GM19240 (cell line): ENCODE results near the gene SORCS2.

Experiments used
- DNase-seq: peaks from one replicate; pipeline ENCODE4 v3.0.0; 2011; ENCODE audit warnings: low spot score; ENCODE audit not compliant: insufficient read length

SORCS2 gene

DNA sequence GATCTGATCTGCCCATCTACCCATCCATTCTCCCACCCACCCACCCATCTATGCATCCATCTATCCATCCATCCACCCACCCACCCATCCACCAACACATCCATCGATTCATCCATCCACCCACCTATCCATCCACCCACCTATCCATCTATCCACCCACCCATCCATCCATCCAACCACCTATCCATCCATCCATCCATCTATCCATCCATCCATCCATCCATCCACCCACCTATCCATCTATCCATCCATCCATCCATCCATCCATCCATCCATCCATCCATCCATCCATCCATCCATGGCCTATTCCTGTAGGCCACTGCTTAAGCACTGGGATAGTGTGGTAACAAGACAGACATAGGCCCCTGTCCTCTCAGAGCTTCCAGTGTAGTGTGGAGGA is 69.8 kb downstream of the SORCS2 start:
- DNase-seq: no peak

DNA sequence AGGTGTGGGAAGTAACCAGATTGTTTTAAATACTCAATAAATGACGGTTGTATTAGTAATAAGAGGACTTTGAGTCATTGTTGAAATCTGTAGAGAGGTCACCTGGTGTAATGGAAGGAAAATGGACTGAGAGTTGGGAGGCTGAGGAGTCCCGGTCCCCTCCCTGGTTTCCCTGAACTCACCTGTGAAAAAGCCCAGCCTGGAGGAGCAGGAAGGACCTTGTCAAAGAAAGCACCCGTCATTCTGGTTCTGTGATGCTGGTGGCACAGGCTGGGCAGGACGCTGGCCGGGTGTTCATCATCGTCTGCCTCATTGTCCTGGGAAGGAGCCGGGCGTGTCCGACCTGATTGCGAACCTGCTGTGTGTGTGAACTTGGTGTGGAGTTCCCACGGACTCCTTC is 70.8 kb downstream of the SORCS2 start:
- DNase-seq: no peak

DNA sequence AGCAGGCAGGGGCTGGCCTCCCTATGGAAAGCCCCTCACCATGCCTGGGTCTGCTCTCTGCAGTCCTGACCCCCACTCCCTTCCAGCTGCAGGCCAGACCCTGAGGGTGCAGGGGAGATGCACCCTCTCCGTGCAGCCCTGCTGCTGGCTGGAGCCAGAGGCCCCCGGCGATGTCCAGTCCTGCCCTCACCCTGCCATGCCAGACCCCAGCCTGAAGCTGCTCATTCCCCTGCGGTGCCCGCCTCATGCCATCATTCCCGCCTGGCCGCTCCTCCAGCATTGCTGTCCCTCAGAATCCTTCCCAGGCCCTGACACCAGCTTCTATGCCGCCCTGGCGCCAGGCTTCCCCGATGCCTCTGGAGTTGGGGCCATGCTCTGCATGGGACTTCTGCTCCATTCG is 72.4 kb downstream of the SORCS2 start:
- DNase-seq: no peak

DNA sequence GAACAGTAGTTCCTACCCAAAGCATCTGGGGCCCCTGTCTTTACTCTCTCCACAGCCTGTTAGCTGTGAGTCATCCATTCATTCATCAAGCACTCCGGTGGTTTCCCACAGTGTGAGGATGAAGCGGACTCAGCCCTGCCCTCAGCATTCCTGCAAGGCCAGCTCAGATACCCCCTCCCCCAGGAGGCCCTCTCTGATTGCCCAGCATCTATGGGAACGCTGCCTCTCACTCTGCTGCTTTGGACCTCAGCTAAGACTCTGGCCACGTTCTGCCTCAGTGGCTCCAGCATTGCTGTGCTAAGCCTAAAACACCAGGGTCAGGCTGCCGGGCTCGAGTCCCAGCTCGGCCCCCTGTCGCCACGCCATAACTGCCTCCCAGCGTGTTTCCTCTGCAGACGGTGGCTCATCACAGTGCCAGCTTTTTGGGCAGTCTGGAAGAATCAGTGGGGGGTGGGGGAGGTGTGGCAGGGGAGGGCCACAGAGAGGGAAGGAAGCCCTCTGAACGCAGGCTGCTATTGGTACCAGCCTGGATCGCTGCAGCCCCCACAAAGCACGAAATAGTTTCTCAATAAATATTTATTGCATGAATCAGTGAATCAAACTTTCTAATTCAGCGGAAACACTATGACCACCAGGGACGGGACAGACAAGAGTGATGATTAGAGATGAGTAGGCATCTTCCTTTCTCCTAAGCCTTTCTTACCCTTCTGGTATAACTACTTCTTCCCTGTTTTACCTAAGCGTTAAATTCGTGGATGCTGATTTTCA is 74.4 kb downstream of the SORCS2 start:
- no peak for DNase-seq

DNA sequence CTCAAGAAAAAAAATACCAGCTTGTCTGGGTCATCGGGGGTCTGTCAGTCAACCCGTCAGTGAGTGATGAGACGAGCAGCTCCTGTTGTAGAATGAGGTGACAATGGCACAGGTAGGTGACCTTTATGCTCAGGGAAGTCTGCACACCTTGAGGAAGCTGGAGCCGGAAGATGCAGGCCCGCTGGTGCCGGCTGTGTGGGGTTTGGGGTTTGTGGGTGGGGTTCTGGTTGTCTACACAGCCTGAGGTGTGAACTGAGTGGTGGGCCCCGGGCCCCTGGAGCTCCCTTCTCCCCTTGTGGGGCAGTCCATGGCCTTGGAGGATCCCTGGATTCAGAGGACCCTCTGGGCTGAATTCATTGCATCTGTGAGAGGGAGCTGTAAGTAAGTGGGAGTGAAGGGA is 75.5 kb downstream of the SORCS2 start:
- DNase-seq: no peak

DNA sequence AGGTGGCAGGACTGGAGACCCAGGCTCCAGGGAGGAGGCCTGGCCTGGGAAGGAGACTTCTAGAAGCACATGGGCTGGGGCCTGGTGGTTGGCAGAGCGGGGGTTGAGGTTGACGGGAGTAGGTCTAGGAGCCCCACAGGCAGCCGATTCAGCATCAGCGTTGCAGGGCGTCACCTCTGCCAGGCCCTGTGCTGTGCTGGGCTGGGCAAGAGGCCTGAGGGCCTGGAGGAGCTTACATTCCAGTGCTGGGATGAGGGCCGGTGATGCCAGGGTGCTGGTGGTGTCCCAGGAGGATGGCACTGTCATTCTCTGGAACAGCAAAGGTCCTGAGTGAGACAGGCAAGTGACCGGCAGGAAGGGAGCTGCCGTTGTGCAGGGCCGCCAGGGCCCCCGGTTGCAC is 76.6 kb downstream of the SORCS2 start:
- DNase-seq: no peak

DNA sequence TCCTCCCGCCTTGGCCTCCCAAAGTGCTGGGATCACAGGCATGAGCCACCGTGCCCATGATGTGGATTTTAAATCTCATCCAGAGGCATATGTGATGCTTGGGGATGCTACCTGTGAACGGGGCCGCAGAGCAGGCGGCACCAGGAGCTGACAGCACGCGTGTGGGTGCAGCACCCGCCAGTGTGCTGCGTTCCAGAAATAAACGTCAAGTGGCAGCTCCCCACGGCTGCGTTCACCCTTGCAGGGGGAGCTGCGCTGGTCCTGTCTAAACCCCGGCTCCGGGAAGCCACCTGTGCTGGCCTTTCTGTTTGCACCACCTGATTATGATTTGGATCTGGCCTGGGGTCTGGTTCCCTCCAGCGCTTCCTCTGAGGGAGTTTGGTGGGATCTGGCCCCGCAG is 77.8 kb downstream of the SORCS2 start:
- no peak for DNase-seq

DNA sequence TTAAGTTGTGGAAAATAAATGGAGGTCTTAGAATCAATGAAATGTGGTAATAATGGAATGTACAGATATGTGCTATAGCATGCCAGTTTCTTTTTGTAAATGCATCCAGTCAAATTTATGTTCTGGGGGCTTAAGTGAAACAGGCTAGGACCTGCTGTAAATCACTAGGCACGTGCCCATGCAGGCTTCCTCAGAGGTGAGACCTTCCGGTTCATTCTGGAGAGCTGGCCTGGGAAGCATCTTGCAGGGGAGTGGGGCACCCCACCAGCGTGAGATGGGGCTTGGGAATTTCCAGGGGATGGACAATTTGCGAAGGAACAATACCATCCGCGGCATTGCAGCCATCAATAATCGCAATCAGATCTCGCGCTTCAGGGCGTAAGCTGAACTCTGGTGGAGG is 80.1 kb downstream of the SORCS2 start:
- DNase-seq: no peak

DNA sequence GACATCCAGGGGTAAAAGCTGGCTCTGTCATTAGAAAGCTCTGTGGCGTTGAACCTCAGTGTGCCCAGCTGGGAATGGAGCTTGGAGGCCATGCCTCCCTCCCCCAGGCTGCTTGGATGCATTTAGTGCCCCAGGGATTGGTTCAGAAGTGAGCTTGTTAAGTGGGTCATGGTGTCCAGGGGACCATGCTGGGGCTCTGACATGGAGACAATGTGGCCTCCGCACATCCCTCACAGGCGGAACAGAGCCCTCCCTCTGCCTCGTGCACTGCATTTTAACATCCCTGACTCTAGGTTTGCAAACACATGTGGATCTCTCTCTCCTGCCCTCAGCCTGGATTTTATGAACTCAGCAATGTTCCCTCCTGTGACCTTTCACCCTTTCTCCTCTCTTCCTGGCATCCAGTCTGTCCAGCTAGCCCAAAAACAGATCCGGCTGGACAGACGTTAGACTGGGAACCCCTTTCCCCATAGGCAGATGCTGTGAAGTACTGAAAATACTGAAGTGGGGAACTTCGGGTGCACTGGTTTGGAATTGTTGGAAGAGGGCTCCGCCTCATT is 81.5 kb downstream of the SORCS2 start:
- no peak for DNase-seq

DNA sequence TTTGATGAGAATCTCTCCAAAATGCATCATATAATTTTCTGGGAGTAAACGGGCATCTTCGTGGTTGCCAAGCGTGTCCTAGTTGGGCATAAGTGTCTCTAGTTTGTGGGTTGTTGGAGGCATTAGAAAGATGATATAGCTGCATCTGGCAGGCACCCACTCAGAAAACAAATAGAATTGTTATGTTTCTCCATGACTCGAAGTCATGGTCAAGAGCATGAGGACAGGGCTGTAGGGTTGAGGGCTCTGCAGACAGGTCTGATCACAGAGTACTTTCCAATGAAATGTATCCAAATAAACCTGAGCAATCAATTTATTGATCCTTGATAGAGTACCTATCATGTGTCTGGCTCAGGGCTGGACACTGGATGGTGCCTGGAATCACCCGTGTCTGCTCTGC is 82.7 kb downstream of the SORCS2 start:
- no peak for DNase-seq

DNA sequence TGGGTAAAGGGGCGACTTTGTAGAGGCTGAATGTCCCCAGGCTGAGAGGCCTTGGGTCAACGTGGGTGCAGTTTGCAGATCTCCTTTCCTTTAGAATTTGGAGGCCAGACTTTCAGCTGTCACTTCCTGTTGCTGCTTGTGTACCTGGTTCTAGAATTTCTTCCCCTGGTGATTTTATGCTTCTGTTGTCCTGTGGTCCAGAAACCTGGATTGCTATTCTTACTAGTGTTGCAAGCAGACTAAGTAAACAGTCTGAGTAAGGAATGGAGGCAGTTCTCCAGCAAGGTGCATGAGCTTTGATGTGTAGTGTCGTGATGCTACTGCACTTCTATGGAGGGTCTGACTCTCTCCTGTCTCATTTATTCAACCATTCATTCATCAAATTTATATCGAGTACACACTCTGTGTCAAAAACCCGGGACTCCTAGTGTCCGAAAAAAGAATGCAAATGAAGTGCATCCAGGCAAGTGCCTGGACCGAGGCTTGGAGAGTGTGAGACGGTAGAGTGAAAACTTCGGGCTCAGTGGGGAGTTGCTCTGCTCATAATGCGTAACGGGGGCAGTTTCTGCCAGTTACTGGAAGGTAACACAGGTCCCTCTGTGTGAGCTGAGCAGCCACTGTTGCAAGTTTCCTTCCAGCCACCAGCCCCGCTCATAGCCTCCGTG is 83.3 kb downstream of the SORCS2 start:
- no peak for DNase-seq

DNA sequence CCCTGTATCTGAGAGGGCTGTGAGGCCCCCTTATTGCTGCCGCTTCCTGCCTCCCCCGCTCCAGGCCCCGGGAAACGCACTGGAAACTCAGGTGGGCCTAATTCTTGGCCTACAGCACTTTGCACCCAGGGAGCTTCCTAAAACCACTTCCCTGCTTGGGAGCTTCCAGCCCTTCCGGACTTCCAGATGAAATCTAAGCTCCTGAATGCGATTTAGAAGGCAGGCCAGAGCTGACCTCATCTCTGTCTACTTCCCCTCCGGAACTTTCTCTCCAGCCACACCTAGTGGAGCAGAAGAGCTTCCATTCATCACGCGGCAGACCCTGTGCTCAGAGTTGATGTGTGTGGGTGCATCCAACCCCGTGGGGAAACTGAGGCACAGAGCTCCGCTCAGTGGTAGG is 84.2 kb downstream of the SORCS2 start:
- no peak for DNase-seq

DNA sequence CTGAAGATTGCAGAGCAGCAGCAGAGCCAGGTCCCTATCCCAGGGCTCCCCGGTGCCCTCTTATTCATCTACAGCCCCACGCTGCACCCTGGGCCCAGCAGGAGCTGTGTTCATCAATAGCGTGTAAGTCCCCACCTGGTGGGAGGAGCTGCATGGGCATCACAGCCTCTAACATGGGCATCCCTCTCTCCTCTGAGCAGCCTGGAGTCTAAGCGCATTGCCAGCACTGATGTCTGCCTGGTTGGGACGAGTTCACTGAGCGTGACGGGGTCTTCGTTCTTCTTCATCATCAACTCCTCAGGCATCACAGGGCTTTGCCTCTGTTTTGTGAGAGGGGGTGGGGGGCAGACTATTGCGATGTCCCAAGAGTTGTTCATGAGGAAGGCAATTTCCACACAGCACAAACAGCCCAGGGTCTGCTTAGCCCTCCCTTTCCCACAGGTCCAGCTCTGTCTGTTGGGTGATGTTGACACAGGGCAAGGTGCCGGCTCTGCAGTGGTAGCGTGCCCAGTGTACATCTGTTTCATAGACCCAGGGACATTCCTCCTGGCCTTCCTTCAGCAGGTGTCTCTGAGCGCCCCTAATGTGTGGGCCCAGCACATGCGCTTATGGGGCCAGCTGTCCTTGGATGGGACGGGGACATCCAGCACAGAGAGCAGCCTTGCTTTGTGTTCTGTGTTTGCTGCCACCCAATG is 85.9 kb downstream of the SORCS2 start:
- DNase-seq: no peak

DNA sequence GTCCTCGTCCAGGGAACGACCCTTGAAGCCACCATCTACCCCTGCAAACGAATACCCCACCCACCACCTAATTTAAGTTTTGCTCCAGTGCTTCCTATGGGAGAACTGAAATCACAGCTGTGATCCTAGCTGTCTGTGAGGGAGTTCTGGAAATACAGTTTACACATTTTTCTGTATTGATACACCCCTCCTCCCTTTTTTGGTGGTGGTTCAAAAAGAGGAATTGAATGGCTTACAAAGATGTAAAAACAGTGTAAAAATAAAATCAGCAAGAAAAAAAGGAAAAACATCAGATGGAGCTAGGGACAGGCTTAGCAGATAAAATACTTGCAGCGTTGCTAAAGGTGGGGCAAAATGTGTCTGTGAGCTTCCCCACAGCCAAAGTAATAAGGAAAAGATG is 86.6 kb downstream of the SORCS2 start:
- DNase-seq: no peak

DNA sequence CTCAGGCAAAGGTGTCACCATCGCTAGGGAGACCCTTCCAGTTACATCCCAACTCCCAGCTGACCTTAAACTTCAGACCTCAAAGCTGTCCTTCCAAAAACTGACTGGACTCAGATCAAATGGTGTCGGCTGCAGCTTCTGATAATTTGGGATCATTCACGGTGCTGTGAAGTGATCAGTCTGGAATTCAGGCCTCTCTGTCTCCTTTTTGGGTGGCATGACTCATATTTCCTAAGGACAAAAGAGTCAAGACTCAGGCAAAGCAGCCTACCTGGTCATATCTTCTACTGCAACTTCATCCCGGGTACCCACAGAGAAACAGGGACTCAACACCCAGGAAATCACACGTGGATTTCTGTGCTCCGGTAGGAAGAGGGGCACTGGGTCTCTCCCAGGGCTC is 87.6 kb downstream of the SORCS2 start:
- DNase-seq: no peak

DNA sequence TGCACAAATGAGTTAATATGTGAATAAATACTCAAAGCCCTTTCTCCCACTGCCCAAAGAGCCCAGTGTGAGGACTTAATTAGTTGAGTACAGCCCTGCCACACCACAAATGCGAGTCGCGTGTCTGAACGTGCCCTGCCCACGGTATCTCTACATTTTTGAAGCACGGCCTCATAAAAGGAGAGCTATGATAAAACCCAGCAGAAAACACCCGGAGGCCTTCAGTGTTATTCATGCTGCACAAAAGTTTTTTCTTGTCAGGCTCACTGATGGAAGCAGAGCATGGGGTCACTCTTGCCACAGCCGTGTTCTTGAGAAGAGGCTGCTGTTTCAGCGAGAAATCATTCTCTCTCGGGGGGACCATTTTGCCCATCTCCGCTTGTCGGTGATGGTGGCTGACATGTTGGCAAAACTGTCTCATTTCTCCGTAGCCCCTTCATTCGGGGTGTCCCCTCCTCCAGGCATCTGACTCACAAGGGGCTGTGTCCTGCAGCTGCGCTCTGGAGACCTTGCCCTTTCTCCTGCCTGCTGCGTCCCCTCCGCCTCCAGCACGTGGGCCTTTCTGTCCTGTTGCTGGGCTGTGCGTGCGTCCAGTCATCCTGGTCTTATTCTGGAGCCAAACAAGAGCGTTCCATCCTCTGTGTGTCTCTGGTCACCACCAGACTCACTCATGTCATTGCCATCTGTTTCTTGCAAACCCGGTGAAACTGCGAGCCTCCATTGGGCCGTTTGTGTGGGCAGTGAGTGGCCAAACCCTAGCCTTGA is 88.8 kb downstream of the SORCS2 start:
- no peak for DNase-seq

DNA sequence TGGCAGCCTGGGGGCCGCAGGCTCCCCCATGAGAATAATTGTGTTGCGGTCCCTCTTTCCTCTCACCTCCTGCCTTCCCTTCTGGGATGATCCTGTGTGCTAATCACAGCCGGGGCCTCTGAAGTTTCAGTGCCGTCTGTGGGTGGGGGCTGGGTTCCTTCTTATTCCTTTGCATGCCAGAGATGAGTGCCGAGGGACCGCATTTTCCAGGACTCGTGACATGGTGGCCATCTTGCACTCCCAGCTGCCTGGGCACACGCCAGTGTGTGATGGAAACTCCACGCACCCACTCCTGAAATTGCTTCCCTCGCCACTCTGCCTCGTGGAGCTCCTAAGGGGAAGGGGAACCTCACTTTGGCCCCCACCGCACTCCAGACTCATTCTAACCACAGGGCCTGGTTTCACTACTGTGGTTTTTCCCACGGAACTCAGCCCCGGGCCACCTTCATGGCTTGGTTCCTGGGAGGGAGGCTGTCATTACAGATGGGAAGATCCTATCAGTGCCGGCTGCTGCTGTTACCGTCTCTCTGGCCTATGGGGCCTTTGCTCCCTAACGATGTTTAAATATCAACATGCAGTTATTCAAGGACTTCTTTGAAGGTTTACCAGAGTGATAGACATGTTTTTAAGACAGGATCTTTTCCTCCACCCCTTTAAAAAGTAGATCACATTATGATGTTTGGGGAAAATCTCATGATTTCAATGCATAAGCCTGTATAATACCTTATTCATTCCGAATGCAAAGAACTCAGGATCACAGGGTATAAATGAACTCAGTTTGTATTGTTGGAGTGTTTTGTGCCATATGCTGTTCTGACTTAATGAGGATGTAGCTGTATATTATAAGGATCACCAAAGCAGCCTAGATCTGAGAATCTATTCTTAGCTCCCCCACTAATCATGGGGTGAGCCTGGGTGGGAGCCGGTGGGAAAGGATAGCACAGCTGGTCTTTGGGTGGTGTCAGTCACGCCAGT is 89.6 kb downstream of the SORCS2 start:
- no peak for DNase-seq

DNA sequence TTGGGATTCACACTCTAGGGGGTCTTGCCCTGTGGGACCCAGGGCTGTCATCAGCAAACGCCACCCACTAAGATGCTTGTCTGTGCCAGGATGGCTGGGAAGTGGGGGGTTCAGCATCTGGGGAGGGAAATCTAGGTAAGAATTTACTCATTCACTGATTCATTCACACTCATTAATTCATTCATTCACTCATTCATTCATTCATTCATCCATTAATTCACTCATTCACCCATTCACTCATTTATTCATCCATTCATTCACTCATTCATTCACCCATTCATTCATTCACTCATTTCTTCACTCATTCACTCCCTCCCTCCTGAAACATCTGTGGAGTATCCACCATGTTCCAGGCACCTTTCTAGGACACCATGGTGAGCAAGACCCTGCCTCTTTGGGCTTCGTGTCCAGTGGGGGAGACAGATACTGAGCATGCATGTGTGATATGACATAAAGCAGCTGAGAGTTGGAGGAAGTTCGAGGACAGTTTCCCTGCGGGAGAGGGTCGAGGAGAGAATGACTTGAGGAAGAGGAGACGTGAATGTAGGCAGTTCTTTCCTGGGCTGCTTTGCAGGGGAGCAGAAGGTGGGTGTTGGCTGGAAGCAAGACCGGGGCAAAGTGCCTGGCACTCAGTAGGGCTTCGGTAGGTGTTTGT is 90.6 kb downstream of the SORCS2 start:
- no peak for DNase-seq

DNA sequence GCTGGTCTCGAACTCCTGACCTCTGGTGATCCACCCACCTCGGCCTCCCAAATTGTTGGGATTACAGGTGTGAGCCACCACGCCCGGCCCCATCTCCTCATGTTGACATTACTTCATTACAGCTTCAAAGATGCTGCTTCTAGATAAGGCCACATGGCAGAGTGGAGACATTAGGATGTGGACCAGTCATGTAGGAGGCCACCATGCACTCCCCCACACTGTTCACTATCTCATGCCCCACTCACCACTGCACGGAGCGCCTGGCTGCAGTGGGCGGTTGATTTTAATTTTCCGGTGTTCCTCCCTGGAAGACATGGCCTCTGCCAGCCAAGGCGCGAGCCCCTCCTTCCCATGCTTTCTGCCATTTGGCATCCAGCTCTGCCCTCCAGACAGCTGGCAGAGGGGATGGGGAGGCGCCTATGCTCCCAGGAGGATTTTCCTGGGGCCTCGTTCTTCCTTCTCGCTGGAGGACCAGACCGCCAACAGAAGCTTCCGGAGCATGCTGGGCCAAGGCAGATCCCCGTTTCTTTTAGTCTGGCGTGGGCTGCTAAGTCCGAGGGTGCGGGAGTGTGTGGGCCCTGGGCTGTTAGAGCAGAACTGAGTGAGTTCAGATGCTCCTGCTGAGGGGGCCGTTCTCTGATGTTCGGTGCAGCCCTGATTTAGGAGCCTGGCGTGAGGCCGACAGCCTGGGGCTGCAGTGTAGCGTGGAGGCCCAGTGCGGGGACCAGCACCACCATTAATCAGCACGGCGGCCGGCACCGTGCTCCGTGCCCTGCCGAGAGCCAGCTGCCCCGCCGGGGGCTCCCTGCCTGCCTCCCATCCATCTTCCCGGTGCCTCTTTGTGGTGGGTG is 93.1 kb downstream of the SORCS2 start:
- no peak for DNase-seq
